ENCODE results near the gene ITGA6.
"Not testable (repeated sequence)": the region's sequence is repeated elsewhere in the genome, so short reads cannot be mapped to it uniquely, and the experiment has no call there.

Gene ITGA6

GRCh38 chr2:172537851-172538250 is 110.5 kb downstream of the ITGA6 start:
- H3K36me3 ChIP-seq (ENCODE audit: control insufficient read depth in 2 of 2, insufficient read depth in 2 of 2, low read length in 2 of 2); H3K4me3 ChIP-seq (ENCODE audit: low read length in 2 of 2); H3K27me3 ChIP-seq (ENCODE audit: control insufficient read depth in 2 of 2, insufficient read depth in 2 of 2, low read length in 2 of 2); H3K27ac ChIP-seq (ENCODE audit: low read depth in 2 of 2, low read length in 2 of 2); H3K9ac ChIP-seq (ENCODE audit: low read depth in 1 of 2, low read length in 2 of 2); H3K4me1 ChIP-seq (ENCODE audit: control insufficient read depth in 2 of 2, insufficient read depth in 2 of 2, low read length in 2 of 2); H3K9me3 ChIP-seq (ENCODE audit: control insufficient read depth in 2 of 2, low read length in 2 of 2): not testable (repeated sequence)

GRCh38 chr2:172539767-172540166 is 112.4 kb downstream of the ITGA6 start:
- H3K9me3 ChIP-seq (ENCODE audit: control insufficient read depth in 2 of 2, low read length in 2 of 2), result no peaks in the 10 kb centered on the region
- H3K27me3 ChIP-seq (ENCODE audit: control insufficient read depth in 2 of 2, insufficient read depth in 2 of 2, low read length in 2 of 2), result no peaks in the 10 kb centered on the region
- no peaks in the 10 kb centered on the region for H3K36me3 ChIP-seq (ENCODE audit: control insufficient read depth in 2 of 2, insufficient read depth in 2 of 2, low read length in 2 of 2)
- H3K9ac ChIP-seq (ENCODE audit: low read depth in 1 of 2, low read length in 2 of 2), result no peak overlapping the region
- H3K4me3 ChIP-seq (ENCODE audit: low read length in 2 of 2), result no peak overlapping the region
- H3K4me1 ChIP-seq (ENCODE audit: control insufficient read depth in 2 of 2, insufficient read depth in 2 of 2, low read length in 2 of 2), result no peaks in the 10 kb centered on the region
- H3K27ac ChIP-seq (ENCODE audit: low read depth in 2 of 2, low read length in 2 of 2), result no peak overlapping the region

GRCh38 chr2:172540421-172540820 is 113.0 kb downstream of the ITGA6 start:
- no peak overlapping the region for H3K4me3 ChIP-seq (ENCODE audit: low read length in 2 of 2)
- H3K27me3 ChIP-seq (ENCODE audit: control insufficient read depth in 2 of 2, insufficient read depth in 2 of 2, low read length in 2 of 2), result no peaks in the 10 kb centered on the region
- no peak overlapping the region for H3K27ac ChIP-seq (ENCODE audit: low read depth in 2 of 2, low read length in 2 of 2)
- H3K9ac ChIP-seq (ENCODE audit: low read depth in 1 of 2, low read length in 2 of 2), result no peak overlapping the region
- no peaks in the 10 kb centered on the region for H3K4me1 ChIP-seq (ENCODE audit: control insufficient read depth in 2 of 2, insufficient read depth in 2 of 2, low read length in 2 of 2)
- no peaks in the 10 kb centered on the region for H3K36me3 ChIP-seq (ENCODE audit: control insufficient read depth in 2 of 2, insufficient read depth in 2 of 2, low read length in 2 of 2)
- H3K9me3 ChIP-seq (ENCODE audit: control insufficient read depth in 2 of 2, low read length in 2 of 2), result no peaks in the 10 kb centered on the region

GRCh38 chr2:172545408-172546075 is 118.2 kb downstream of the ITGA6 start:
- Histone ChIP-seq H3K36me3 (ENCODE audit: control insufficient read depth in 2 of 2, insufficient read depth in 2 of 2, low read length in 2 of 2) (no peaks in the 10 kb centered on the region), H3K4me3 (ENCODE audit: low read length in 2 of 2) (no peak overlapping the region)

GRCh38 chr2:172549131-172549530 is 121.7 kb downstream of the ITGA6 start:
- Histone ChIP-seq H3K4me3 (ENCODE audit: low read length in 2 of 2) (no peak overlapping the region), H3K36me3 (ENCODE audit: control insufficient read depth in 2 of 2, insufficient read depth in 2 of 2, low read length in 2 of 2) (no peaks in the 10 kb centered on the region), H3K4me1 (ENCODE audit: control insufficient read depth in 2 of 2, insufficient read depth in 2 of 2, low read length in 2 of 2) (peaks cover 6 to 8% of the 10 kb centered on the region in 2 donors), H3K27ac (ENCODE audit: low read depth in 2 of 2, low read length in 2 of 2) (no peak overlapping the region), H3K9ac (ENCODE audit: low read depth in 1 of 2, low read length in 2 of 2) (no peak overlapping the region), H3K9me3 (ENCODE audit: control insufficient read depth in 2 of 2, low read length in 2 of 2) (no peaks in the 10 kb centered on the region), H3K27me3 (ENCODE audit: control insufficient read depth in 2 of 2, insufficient read depth in 2 of 2, low read length in 2 of 2) (no peaks in the 10 kb centered on the region)

More at GRCh38 chr2:172545408-172546075, 118.2 kb downstream of the ITGA6 start:
- Histone ChIP-seq H3K27me3 (ENCODE audit: control insufficient read depth in 2 of 2, insufficient read depth in 2 of 2, low read length in 2 of 2) (no peaks in the 10 kb centered on the region), H3K4me1 (ENCODE audit: control insufficient read depth in 2 of 2, insufficient read depth in 2 of 2, low read length in 2 of 2) (peaks cover 0 to 4% of the 10 kb centered on the region in 2 donors), H3K9ac (ENCODE audit: low read depth in 1 of 2, low read length in 2 of 2) (no peak overlapping the region), H3K27ac (ENCODE audit: low read depth in 2 of 2, low read length in 2 of 2) (no peak overlapping the region), H3K9me3 (ENCODE audit: control insufficient read depth in 2 of 2, low read length in 2 of 2) (no peaks in the 10 kb centered on the region)

GRCh38 chr2:172549802-172550201 is 122.4 kb downstream of the ITGA6 start:
- H3K27ac ChIP-seq (ENCODE audit: low read depth in 2 of 2, low read length in 2 of 2); H3K4me3 ChIP-seq (ENCODE audit: low read length in 2 of 2); H3K9ac ChIP-seq (ENCODE audit: low read depth in 1 of 2, low read length in 2 of 2); H3K9me3 ChIP-seq (ENCODE audit: control insufficient read depth in 2 of 2, low read length in 2 of 2); H3K4me1 ChIP-seq (ENCODE audit: control insufficient read depth in 2 of 2, insufficient read depth in 2 of 2, low read length in 2 of 2); H3K27me3 ChIP-seq (ENCODE audit: control insufficient read depth in 2 of 2, insufficient read depth in 2 of 2, low read length in 2 of 2); H3K36me3 ChIP-seq (ENCODE audit: control insufficient read depth in 2 of 2, insufficient read depth in 2 of 2, low read length in 2 of 2): not testable (repeated sequence)

GRCh38 chr2:172550419-172550818 is 123.0 kb downstream of the ITGA6 start:
- H3K27me3 ChIP-seq (ENCODE audit: control insufficient read depth in 2 of 2, insufficient read depth in 2 of 2, low read length in 2 of 2), result no peaks in the 10 kb centered on the region
- peaks cover 9 to 11% of the 10 kb centered on the region in 2 donors for H3K4me1 ChIP-seq (ENCODE audit: control insufficient read depth in 2 of 2, insufficient read depth in 2 of 2, low read length in 2 of 2)
- H3K4me3 ChIP-seq (ENCODE audit: low read length in 2 of 2), result no peak overlapping the region
- H3K27ac ChIP-seq (ENCODE audit: low read depth in 2 of 2, low read length in 2 of 2), result no peak overlapping the region
- H3K36me3 ChIP-seq (ENCODE audit: control insufficient read depth in 2 of 2, insufficient read depth in 2 of 2, low read length in 2 of 2), result no peaks in the 10 kb centered on the region
- no peaks in the 10 kb centered on the region for H3K9me3 ChIP-seq (ENCODE audit: control insufficient read depth in 2 of 2, low read length in 2 of 2)
- no peak overlapping the region for H3K9ac ChIP-seq (ENCODE audit: low read depth in 1 of 2, low read length in 2 of 2)

GRCh38 chr2:172551271-172551670 is 123.9 kb downstream of the ITGA6 start:
- Histone ChIP-seq H3K9me3 (ENCODE audit: control insufficient read depth in 2 of 2, low read length in 2 of 2) (no peaks in the 10 kb centered on the region), H3K36me3 (ENCODE audit: control insufficient read depth in 2 of 2, insufficient read depth in 2 of 2, low read length in 2 of 2) (no peaks in the 10 kb centered on the region), H3K27me3 (ENCODE audit: control insufficient read depth in 2 of 2, insufficient read depth in 2 of 2, low read length in 2 of 2) (no peaks in the 10 kb centered on the region), H3K4me3 (ENCODE audit: low read length in 2 of 2) (no peak overlapping the region), H3K9ac (ENCODE audit: low read depth in 1 of 2, low read length in 2 of 2) (no peak overlapping the region), H3K27ac (ENCODE audit: low read depth in 2 of 2, low read length in 2 of 2) (no peak overlapping the region), H3K4me1 (ENCODE audit: control insufficient read depth in 2 of 2, insufficient read depth in 2 of 2, low read length in 2 of 2) (peaks cover 9% of the 10 kb centered on the region in 2 donors)

- Histone ChIP-seq H3K27me3 (ENCODE audit: control insufficient read depth in 2 of 2, insufficient read depth in 2 of 2, low read length in 2 of 2) (no peaks in the 10 kb centered on the region), H3K4me1 (ENCODE audit: control insufficient read depth in 2 of 2, insufficient read depth in 2 of 2, low read length in 2 of 2) (peaks cover 17% of the 10 kb centered on the region in 2 donors), H3K9ac (ENCODE audit: low read depth in 1 of 2, low read length in 2 of 2) (no peak overlapping the region), H3K4me3 (ENCODE audit: low read length in 2 of 2) (no peak overlapping the region), H3K36me3 (ENCODE audit: control insufficient read depth in 2 of 2, insufficient read depth in 2 of 2, low read length in 2 of 2) (no peaks in the 10 kb centered on the region), H3K27ac (ENCODE audit: low read depth in 2 of 2, low read length in 2 of 2) (no peak overlapping the region), H3K9me3 (ENCODE audit: control insufficient read depth in 2 of 2, low read length in 2 of 2) (no peaks in the 10 kb centered on the region)
These were observed 125.3 kb downstream of the ITGA6 start for GRCh38 chr2:172552547-172553291.

- Histone ChIP-seq H3K27ac (ENCODE audit: low read depth in 2 of 2, low read length in 2 of 2) (no peak overlapping the region), H3K36me3 (ENCODE audit: control insufficient read depth in 2 of 2, insufficient read depth in 2 of 2, low read length in 2 of 2) (no peaks in the 10 kb centered on the region), H3K27me3 (ENCODE audit: control insufficient read depth in 2 of 2, insufficient read depth in 2 of 2, low read length in 2 of 2) (no peaks in the 10 kb centered on the region), H3K9ac (ENCODE audit: low read depth in 1 of 2, low read length in 2 of 2) (peak overlapping the region in 1 of 2 donors; percentile 95), H3K9me3 (ENCODE audit: control insufficient read depth in 2 of 2, low read length in 2 of 2) (no peaks in the 10 kb centered on the region), H3K4me1 (ENCODE audit: control insufficient read depth in 2 of 2, insufficient read depth in 2 of 2, low read length in 2 of 2) (peaks cover 17 to 19% of the 10 kb centered on the region in 2 donors), H3K4me3 (ENCODE audit: low read length in 2 of 2) (peak overlapping the region; percentile 91 to 96)
These were observed 127.2 kb downstream of the ITGA6 start for GRCh38 chr2:172554352-172555271.
